ENCODE results near the gene NME4.

DNA sequence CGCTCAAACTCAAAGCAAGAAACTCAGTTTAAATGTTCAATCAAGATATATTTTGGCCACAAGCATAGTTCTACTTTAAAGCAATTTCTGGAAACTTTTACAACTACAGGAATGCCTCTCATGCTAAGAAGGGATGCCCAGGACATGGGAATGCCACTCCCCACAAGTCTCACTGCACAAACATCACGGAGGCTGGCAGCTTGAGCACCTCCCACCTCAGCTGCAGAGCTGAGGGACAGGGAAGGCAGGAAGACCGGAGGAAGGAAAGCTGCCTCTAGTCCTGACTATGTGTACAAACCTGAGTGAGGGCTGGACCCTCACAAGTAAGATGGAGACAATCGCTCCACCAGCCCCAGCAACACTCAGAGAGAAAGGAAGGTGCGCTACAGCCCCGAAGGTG is 49.8 kb upstream of the NME4 start:
- TF ChIP-seq, protein P1, sequence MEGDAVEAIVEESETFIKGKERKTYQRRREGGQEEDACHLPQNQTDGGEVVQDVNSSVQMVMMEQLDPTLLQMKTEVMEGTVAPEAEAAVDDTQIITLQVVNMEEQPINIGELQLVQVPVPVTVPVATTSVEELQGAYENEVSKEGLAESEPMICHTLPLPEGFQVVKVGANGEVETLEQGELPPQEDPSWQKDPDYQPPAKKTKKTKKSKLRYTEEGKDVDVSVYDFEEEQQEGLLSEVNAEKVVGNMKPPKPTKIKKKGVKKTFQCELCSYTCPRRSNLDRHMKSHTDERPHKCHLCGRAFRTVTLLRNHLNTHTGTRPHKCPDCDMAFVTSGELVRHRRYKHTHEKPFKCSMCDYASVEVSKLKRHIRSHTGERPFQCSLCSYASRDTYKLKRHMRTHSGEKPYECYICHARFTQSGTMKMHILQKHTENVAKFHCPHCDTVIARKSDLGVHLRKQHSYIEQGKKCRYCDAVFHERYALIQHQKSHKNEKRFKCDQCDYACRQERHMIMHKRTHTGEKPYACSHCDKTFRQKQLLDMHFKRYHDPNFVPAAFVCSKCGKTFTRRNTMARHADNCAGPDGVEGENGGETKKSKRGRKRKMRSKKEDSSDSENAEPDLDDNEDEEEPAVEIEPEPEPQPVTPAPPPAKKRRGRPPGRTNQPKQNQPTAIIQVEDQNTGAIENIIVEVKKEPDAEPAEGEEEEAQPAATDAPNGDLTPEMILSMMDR (IDR thresholded peaks at IDR 0.05), result no peak
- no peak for TF ChIP-seq POLR2A (IDR thresholded peaks at IDR 0.05)

All from tibial nerve (tissue), 3 donors.